GM21381 (cell line): ENCODE data around the gene ABCA4.
"Not testable (repeated sequence)": the region's sequence is repeated elsewhere in the genome, so short reads cannot be mapped to it uniquely, and the experiment has no call there.

Experiments used
- ATAC-seq: cut with Tn5 transposase; IDR thresholded peaks from one replicate; pipeline ENCODE4 v1.9.1; 2021; ENCODE audit warnings: mild to moderate bottlenecking, moderate library complexity; ENCODE audit not compliant: unreplicated experiment

ABCA4 gene

GRCh38 chr1:93960641-93961147, 160.3 kb downstream of the ABCA4 start:
- no peak for ATAC-seq

GRCh38 chr1:93959413-93959812, 161.5 kb downstream of the ABCA4 start:
- no peak for ATAC-seq

- ATAC-seq: no peak
Measured at GRCh38 chr1:93958726-93959100, 162.2 kb downstream of the ABCA4 start.

- no peak for ATAC-seq
Measured at GRCh38 chr1:93958032-93958725, 162.8 kb downstream of the ABCA4 start.

GRCh38 chr1:93955765-93956164, 165.2 kb downstream of the ABCA4 start:
- ATAC-seq: no peak

GRCh38 chr1:93947002-93947686, 173.8 kb downstream of the ABCA4 start:
- ATAC-seq: not testable (repeated sequence)
